ENCODE measurements around the gene CPT2.
"Not testable (repeated sequence)": the region's sequence is repeated elsewhere in the genome, so short reads cannot be mapped to it uniquely, and the experiment has no call there.

Gene CPT2

GRCh38 chr1:53183095-53183990 lies 13.3 kb upstream of the CPT2 start:
- Histone ChIP-seq H3K4me1 (ENCODE audit: low read length) (no peaks in the 10 kb centered on the region), H3K79me2 (ENCODE audit: low read length) (no peaks in the 10 kb centered on the region), H2AFZ (ENCODE audit: low read length) (no peak overlapping the region), H4K20me1 (ENCODE audit: insufficient read depth, low read length) (no peaks in the 10 kb centered on the region), H3K9ac (ENCODE audit: low read length) (no peak overlapping the region), H3K9me2 (replicated peaks; ENCODE audit: insufficient read depth, low read length) (no peaks in the 10 kb centered on the region), H3K9me3 (replicated peaks; ENCODE audit: insufficient read depth, low read length) (no peaks in the 10 kb centered on the region), H3K4me2 (ENCODE audit: low read depth, low read length) (no peak overlapping the region), H3K4me3 (ENCODE audit: low read length) (no peak overlapping the region), H3K27ac (ENCODE audit: low read length) (no peak overlapping the region), H3F3A (ENCODE audit: insufficient read depth, low read length) (no peaks in the 10 kb centered on the region), H3K36me3 (replicated peaks; ENCODE audit: insufficient read depth, low read length) (no peaks in the 10 kb centered on the region), H3K27me3 (replicated peaks; ENCODE audit: insufficient read depth, low read length) (peaks cover 7% of the 10 kb centered on the region; the same call in 1 of the 2 replicates)
- no peak for TF ChIP-seq EZH2 (optimal IDR thresholded peaks at IDR 0.05; ENCODE audit: low read depth, low read length)
- TF ChIP-seq CTCF (IDR thresholded peaks at IDR 0.05; ENCODE audit: low read length) = no peak
- TF ChIP-seq EZH2phosphoT487 (IDR thresholded peaks at IDR 0.05; ENCODE audit: low read length) = no peak
- no peak for DNase-seq

- H4K20me1 ChIP-seq (ENCODE audit: insufficient read depth, low read length); H3K4me3 ChIP-seq (ENCODE audit: low read length); H3F3A ChIP-seq (ENCODE audit: insufficient read depth, low read length); H3K9me3 ChIP-seq (replicated peaks; ENCODE audit: insufficient read depth, low read length); H3K36me3 ChIP-seq (replicated peaks; ENCODE audit: insufficient read depth, low read length); H3K79me2 ChIP-seq (ENCODE audit: low read length); H3K4me2 ChIP-seq (ENCODE audit: low read depth, low read length); H3K27me3 ChIP-seq (replicated peaks; ENCODE audit: insufficient read depth, low read length); H2AFZ ChIP-seq (ENCODE audit: low read length); H3K27ac ChIP-seq (ENCODE audit: low read length); H3K9me2 ChIP-seq (replicated peaks; ENCODE audit: insufficient read depth, low read length); DNase-seq; H3K9ac ChIP-seq (ENCODE audit: low read length); H3K4me1 ChIP-seq (ENCODE audit: low read length): not testable (repeated sequence)
Observed at GRCh38 chr1:53185955-53186297, 10.7 kb upstream of the CPT2 start.

- TF ChIP-seq CTCF (IDR thresholded peaks at IDR 0.05; ENCODE audit: low read length) (no peak), EZH2phosphoT487 (IDR thresholded peaks at IDR 0.05; ENCODE audit: low read length) (no peak), EZH2 (optimal IDR thresholded peaks at IDR 0.05; ENCODE audit: low read depth, low read length) (no peak)
- no peak for DNase-seq
- H3K79me2 ChIP-seq (ENCODE audit: low read length) = no peaks in the 10 kb centered on the region
- no peak overlapping the region for H3K4me2 ChIP-seq (ENCODE audit: low read depth, low read length)
- no peaks in the 10 kb centered on the region for H3K36me3 ChIP-seq (replicated peaks; ENCODE audit: insufficient read depth, low read length)
- no peak overlapping the region for H3K27ac ChIP-seq (ENCODE audit: low read length)
- H3K9me2 ChIP-seq (replicated peaks; ENCODE audit: insufficient read depth, low read length) = no peaks in the 10 kb centered on the region
- no peak overlapping the region for H3K4me3 ChIP-seq (ENCODE audit: low read length)
- H3K9ac ChIP-seq (ENCODE audit: low read length) = no peak overlapping the region
- H4K20me1 ChIP-seq (ENCODE audit: insufficient read depth, low read length) = no peaks in the 10 kb centered on the region
- no peak overlapping the region for H2AFZ ChIP-seq (ENCODE audit: low read length)
- no peaks in the 10 kb centered on the region for H3K4me1 ChIP-seq (ENCODE audit: low read length)
- H3K27me3 ChIP-seq (replicated peaks; ENCODE audit: insufficient read depth, low read length) = 0 out of 2 replicates have a peak, but pooled peaks cover 7% of the 10 kb centered on the region
- H3F3A ChIP-seq (ENCODE audit: insufficient read depth, low read length) = no peaks in the 10 kb centered on the region
- H3K9me3 ChIP-seq (replicated peaks; ENCODE audit: insufficient read depth, low read length) = no peaks in the 10 kb centered on the region
Observed at GRCh38 chr1:53186533-53186932, 10.1 kb upstream of the CPT2 start.

- H3K36me3 ChIP-seq (replicated peaks; ENCODE audit: insufficient read depth, low read length) = no peaks in the 10 kb centered on the region
- no peaks in the 10 kb centered on the region for H3K9me2 ChIP-seq (replicated peaks; ENCODE audit: insufficient read depth, low read length)
- no peaks in the 10 kb centered on the region for H3K79me2 ChIP-seq (ENCODE audit: low read length)
- no peak overlapping the region for H2AFZ ChIP-seq (ENCODE audit: low read length)
- H3K4me3 ChIP-seq (ENCODE audit: low read length) = no peak overlapping the region
- DNase-seq = no peak
- H3F3A ChIP-seq (ENCODE audit: insufficient read depth, low read length) = no peaks in the 10 kb centered on the region
- H3K9me3 ChIP-seq (replicated peaks; ENCODE audit: insufficient read depth, low read length) = no peaks in the 10 kb centered on the region
- no peak overlapping the region for H3K27ac ChIP-seq (ENCODE audit: low read length)
- H3K9ac ChIP-seq (ENCODE audit: low read length) = no peak overlapping the region
- H4K20me1 ChIP-seq (ENCODE audit: insufficient read depth, low read length) = no peaks in the 10 kb centered on the region
- H3K4me2 ChIP-seq (ENCODE audit: low read depth, low read length) = no peak overlapping the region
- H3K27me3 ChIP-seq (replicated peaks; ENCODE audit: insufficient read depth, low read length) = 0 out of 2 replicates have a peak, but pooled peaks cover 7% of the 10 kb centered on the region
- no peaks in the 10 kb centered on the region for H3K4me1 ChIP-seq (ENCODE audit: low read length)
- no peak for TF ChIP-seq CTCF (IDR thresholded peaks at IDR 0.05; ENCODE audit: low read length)
- TF ChIP-seq EZH2phosphoT487 (IDR thresholded peaks at IDR 0.05; ENCODE audit: low read length) = no peak
- TF ChIP-seq EZH2 (optimal IDR thresholded peaks at IDR 0.05; ENCODE audit: low read depth, low read length) = no peak
Observed at GRCh38 chr1:53187401-53187800, 9.2 kb upstream of the CPT2 start.

All from MM.1S (cell line).